ENCODE measurements around the gene PTTG2. TPM values are rescaled to one million over a fixed set of nuclear protein-coding genes. Genes with fewer than 3 reads are reported as not detected.

PTTG2 gene
- total and polyA plus RNA-seq, 2 experiments from 2014 or later = 1.1 TPM; not detected in 1

GRCh38 chr4:38005637-38006036 lies 45.4 kb downstream of the PTTG2 start:
- H3K9me3 Mint-ChIP-seq = no peaks in the 10 kb centered on the region
- Histone ChIP-seq H3K79me2 (replicated peaks; ENCODE audit: insufficient read depth) (peaks cover 67% of the 10 kb centered on the region), H3K36me3 (ENCODE audit: insufficient read depth) (no peaks in the 10 kb centered on the region), H2AFZ (no peak overlapping the region), H3F3A (replicated peaks; ENCODE audit: low read depth) (no peaks in the 10 kb centered on the region), H3K27me3 (ENCODE audit: insufficient read depth) (no peaks in the 10 kb centered on the region), H3K27ac (ENCODE audit: low read depth) (no peak overlapping the region; the same call in 1 of the 2 replicates), H3K9me2 (ENCODE audit: insufficient read depth) (no peaks in the 10 kb centered on the region), H3K4me1 (ENCODE audit: insufficient read depth) (peaks cover 47% of the 10 kb centered on the region), H3K4me2 (no peak overlapping the region), H4K20me1 (replicated peaks; ENCODE audit: insufficient read depth) (peaks cover 9% of the 10 kb centered on the region; the same call in 1 of the 2 replicates), H3K4me3 (no peak overlapping the region)
- no peak overlapping the region for H3K27ac Mint-ChIP-seq
- no peak for ATAC-seq
- H3K27me3 Mint-ChIP-seq (ENCODE audit: insufficient read depth, low read depth, poor library complexity) = peaks cover 2% of the 10 kb centered on the region
- H3K36me3 Mint-ChIP-seq (ENCODE audit: low read depth) = no peaks in the 10 kb centered on the region
- no peak for TF ChIP-seq STAT1 (IDR thresholded peaks at IDR 0.05; ENCODE audit: unreplicated experiment)
- TF ChIP-seq, protein P1, sequence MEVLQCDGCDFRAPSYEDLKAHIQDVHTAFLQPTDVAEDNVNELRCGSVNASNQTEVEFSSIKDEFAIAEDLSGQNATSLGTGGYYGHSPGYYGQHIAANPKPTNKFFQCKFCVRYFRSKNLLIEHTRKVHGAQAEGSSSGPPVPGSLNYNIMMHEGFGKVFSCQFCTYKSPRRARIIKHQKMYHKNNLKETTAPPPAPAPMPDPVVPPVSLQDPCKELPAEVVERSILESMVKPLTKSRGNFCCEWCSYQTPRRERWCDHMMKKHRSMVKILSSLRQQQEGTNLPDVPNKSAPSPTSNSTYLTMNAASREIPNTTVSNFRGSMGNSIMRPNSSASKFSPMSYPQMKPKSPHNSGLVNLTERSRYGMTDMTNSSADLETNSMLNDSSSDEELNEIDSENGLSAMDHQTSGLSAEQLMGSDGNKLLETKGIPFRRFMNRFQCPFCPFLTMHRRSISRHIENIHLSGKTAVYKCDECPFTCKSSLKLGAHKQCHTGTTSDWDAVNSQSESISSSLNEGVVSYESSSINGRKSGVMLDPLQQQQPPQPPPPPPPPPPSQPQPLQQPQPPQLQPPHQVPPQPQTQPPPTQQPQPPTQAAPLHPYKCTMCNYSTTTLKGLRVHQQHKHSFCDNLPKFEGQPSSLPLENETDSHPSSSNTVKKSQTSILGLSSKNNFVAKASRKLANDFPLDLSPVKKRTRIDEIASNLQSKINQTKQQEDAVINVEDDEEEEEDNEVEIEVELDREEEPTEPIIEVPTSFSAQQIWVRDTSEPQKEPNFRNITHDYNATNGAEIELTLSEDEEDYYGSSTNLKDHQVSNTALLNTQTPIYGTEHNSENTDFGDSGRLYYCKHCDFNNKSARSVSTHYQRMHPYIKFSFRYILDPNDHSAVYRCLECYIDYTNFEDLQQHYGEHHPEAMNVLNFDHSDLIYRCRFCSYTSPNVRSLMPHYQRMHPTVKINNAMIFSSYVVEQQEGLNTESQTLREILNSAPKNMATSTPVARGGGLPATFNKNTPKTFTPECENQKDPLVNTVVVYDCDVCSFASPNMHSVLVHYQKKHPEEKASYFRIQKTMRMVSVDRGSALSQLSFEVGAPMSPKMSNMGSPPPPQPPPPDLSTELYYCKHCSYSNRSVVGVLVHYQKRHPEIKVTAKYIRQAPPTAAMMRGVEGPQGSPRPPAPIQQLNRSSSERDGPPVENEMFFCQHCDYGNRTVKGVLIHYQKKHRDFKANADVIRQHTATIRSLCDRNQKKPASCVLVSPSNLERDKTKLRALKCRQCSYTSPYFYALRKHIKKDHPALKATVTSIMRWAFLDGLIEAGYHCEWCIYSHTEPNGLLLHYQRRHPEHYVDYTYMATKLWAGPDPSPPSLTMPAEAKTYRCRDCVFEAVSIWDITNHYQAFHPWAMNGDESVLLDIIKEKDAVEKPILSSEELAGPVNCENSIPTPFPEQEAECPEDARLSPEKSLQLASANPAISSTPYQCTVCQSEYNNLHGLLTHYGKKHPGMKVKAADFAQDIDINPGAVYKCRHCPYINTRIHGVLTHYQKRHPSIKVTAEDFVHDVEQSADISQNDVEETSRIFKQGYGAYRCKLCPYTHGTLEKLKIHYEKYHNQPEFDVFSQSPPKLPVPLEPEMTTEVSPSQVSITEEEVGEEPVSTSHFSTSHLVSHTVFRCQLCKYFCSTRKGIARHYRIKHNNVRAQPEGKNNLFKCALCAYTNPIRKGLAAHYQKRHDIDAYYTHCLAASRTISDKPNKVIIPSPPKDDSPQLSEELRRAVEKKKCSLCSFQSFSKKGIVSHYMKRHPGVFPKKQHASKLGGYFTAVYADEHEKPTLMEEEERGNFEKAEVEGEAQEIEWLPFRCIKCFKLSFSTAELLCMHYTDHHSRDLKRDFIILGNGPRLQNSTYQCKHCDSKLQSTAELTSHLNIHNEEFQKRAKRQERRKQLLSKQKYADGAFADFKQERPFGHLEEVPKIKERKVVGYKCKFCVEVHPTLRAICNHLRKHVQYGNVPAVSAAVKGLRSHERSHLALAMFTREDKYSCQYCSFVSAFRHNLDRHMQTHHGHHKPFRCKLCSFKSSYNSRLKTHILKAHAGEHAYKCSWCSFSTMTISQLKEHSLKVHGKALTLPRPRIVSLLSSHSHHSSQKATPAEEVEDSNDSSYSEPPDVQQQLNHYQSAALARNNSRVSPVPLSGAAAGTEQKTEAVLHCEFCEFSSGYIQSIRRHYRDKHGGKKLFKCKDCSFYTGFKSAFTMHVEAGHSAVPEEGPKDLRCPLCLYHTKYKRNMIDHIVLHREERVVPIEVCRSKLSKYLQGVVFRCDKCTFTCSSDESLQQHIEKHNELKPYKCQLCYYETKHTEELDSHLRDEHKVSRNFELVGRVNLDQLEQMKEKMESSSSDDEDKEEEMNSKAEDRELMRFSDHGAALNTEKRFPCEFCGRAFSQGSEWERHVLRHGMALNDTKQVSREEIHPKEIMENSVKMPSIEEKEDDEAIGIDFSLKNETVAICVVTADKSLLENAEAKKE (CRISPR knock-in tag; IDR thresholded peaks at IDR 0.05) = no peak
- TF ChIP-seq CREB1 (CRISPR knock-in tag; IDR thresholded peaks at IDR 0.05; ENCODE audit: low read depth) = no peak
- no peak for TF ChIP-seq EZH2phosphoT487 (IDR thresholded peaks at IDR 0.05; ENCODE audit: unreplicated experiment)
- TF ChIP-seq JUNB (IDR thresholded peaks at IDR 0.05; ENCODE audit: unreplicated experiment) = no peak
- TF ChIP-seq, protein P2, sequence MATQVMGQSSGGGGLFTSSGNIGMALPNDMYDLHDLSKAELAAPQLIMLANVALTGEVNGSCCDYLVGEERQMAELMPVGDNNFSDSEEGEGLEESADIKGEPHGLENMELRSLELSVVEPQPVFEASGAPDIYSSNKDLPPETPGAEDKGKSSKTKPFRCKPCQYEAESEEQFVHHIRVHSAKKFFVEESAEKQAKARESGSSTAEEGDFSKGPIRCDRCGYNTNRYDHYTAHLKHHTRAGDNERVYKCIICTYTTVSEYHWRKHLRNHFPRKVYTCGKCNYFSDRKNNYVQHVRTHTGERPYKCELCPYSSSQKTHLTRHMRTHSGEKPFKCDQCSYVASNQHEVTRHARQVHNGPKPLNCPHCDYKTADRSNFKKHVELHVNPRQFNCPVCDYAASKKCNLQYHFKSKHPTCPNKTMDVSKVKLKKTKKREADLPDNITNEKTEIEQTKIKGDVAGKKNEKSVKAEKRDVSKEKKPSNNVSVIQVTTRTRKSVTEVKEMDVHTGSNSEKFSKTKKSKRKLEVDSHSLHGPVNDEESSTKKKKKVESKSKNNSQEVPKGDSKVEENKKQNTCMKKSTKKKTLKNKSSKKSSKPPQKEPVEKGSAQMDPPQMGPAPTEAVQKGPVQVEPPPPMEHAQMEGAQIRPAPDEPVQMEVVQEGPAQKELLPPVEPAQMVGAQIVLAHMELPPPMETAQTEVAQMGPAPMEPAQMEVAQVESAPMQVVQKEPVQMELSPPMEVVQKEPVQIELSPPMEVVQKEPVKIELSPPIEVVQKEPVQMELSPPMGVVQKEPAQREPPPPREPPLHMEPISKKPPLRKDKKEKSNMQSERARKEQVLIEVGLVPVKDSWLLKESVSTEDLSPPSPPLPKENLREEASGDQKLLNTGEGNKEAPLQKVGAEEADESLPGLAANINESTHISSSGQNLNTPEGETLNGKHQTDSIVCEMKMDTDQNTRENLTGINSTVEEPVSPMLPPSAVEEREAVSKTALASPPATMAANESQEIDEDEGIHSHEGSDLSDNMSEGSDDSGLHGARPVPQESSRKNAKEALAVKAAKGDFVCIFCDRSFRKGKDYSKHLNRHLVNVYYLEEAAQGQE (IDR thresholded peaks at IDR 0.05; ENCODE audit: unreplicated experiment) = no peak
- TF ChIP-seq EZH2 (IDR thresholded peaks at IDR 0.05; ENCODE audit: low read depth, unreplicated experiment) = no peak
- TF ChIP-seq ZNF331 (CRISPR knock-in tag; IDR thresholded peaks at IDR 0.05; ENCODE audit: low read depth) = no peak
- no peak for TF ChIP-seq ZNF114 (CRISPR knock-in tag; IDR thresholded peaks at IDR 0.05)
- TF ChIP-seq, protein P3, sequence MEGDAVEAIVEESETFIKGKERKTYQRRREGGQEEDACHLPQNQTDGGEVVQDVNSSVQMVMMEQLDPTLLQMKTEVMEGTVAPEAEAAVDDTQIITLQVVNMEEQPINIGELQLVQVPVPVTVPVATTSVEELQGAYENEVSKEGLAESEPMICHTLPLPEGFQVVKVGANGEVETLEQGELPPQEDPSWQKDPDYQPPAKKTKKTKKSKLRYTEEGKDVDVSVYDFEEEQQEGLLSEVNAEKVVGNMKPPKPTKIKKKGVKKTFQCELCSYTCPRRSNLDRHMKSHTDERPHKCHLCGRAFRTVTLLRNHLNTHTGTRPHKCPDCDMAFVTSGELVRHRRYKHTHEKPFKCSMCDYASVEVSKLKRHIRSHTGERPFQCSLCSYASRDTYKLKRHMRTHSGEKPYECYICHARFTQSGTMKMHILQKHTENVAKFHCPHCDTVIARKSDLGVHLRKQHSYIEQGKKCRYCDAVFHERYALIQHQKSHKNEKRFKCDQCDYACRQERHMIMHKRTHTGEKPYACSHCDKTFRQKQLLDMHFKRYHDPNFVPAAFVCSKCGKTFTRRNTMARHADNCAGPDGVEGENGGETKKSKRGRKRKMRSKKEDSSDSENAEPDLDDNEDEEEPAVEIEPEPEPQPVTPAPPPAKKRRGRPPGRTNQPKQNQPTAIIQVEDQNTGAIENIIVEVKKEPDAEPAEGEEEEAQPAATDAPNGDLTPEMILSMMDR (conservative IDR thresholded peaks at IDR 0.05; ENCODE audit: low read depth in 2 of 2) = no peak
- TF ChIP-seq POLR2AphosphoS5 (IDR thresholded peaks at IDR 0.05; ENCODE audit: low read depth) = no peak
- no peak for TF ChIP-seq NANOG (IDR thresholded peaks at IDR 0.05; ENCODE audit: borderline replicate concordance)
- no peak overlapping the region for H3K4me3 Mint-ChIP-seq
- H3K4me1 Mint-ChIP-seq = peaks cover 62% of the 10 kb centered on the region
- no peak for DNase-seq (ENCODE audit: low spot score)
